Duodenal mucosa (tissue), 2 donors: Measurements from ENCODE around the gene GATB.

Source experiments
- H3K27ac ChIP-seq: one replicate; pipeline ENCODE4 v1.7.0; 2013; ENCODE audit warnings: low read depth, low read length
- H3K27me3 ChIP-seq, 2 donors: one replicate each; pipeline ENCODE4 v1.7.0; 2013; ENCODE audit warnings: low read length in 2 of 2, control low read depth in 1 of 2; ENCODE audit not compliant: insufficient read depth in 2 of 2, control insufficient read depth in 1 of 2
- H3K36me3 ChIP-seq, 2 donors: one replicate each; pipeline ENCODE4 v1.7.0; 2013; ENCODE audit warnings: low read length in 2 of 2, control low read depth in 1 of 2; ENCODE audit not compliant: insufficient read depth in 2 of 2, control insufficient read depth in 1 of 2
- H3K4me1 ChIP-seq, 2 donors: one replicate each; pipeline ENCODE4 v1.7.0; 2013; ENCODE audit warnings: low read length in 2 of 2, control low read depth in 1 of 2; ENCODE audit not compliant: insufficient read depth in 2 of 2, control insufficient read depth in 1 of 2
- H3K4me3 ChIP-seq, 2 donors: one replicate each; pipeline ENCODE4 v1.7.0; 2013; ENCODE audit warnings: low read length in 2 of 2, low read depth in 1 of 2
- H3K9ac ChIP-seq, 2 donors: one replicate each; pipeline ENCODE4 v1.7.0; 2013; ENCODE audit warnings: low read length in 2 of 2, low read depth in 1 of 2
- H3K9me3 ChIP-seq, 2 donors: one replicate each; pipeline ENCODE4 v1.7.0; 2013; ENCODE audit warnings: low read length in 2 of 2, control low read depth in 1 of 2; ENCODE audit not compliant: control insufficient read depth in 1 of 2

GATB gene

GRCh38 chr4:151690876-151691275, 69.9 kb downstream of the GATB start:
- no peak overlapping the region for H3K27ac ChIP-seq
- peaks cover 0 to 11% of the 10 kb centered on the region in 2 donors for H3K36me3 ChIP-seq
- H3K9me3 ChIP-seq, result no peaks in the 10 kb centered on the region
- H3K4me1 ChIP-seq, result peaks cover 0 to 6% of the 10 kb centered on the region in 2 donors
- no peak overlapping the region for H3K9ac ChIP-seq
- no peak overlapping the region for H3K4me3 ChIP-seq
- no peaks in the 10 kb centered on the region for H3K27me3 ChIP-seq

- no peak overlapping the region for H3K9ac ChIP-seq
- peaks cover 0 to 11% of the 10 kb centered on the region in 2 donors for H3K36me3 ChIP-seq
- no peak overlapping the region for H3K27ac ChIP-seq
- no peaks in the 10 kb centered on the region for H3K9me3 ChIP-seq
- H3K4me3 ChIP-seq, result no peak overlapping the region
- no peaks in the 10 kb centered on the region for H3K27me3 ChIP-seq
- H3K4me1 ChIP-seq, result peaks cover 0 to 6% of the 10 kb centered on the region in 2 donors
These were observed 70.5 kb downstream of the GATB start for GRCh38 chr4:151690164-151690870.

- no peak overlapping the region for H3K27ac ChIP-seq
- H3K4me3 ChIP-seq, result no peak overlapping the region
- no peaks in the 10 kb centered on the region for H3K9me3 ChIP-seq
- H3K9ac ChIP-seq, result no peak overlapping the region
- H3K4me1 ChIP-seq, result peaks cover 0 to 6% of the 10 kb centered on the region in 2 donors
- H3K27me3 ChIP-seq, result no peaks in the 10 kb centered on the region
- peaks cover 0 to 11% of the 10 kb centered on the region in 2 donors for H3K36me3 ChIP-seq
These were observed 71.4 kb downstream of the GATB start for GRCh38 chr4:151689211-151689991.

- no peak overlapping the region for H3K27ac ChIP-seq
These were observed 72.1 kb downstream of the GATB start for GRCh38 chr4:151688785-151689043.

GRCh38 chr4:151688003-151688784, 72.6 kb downstream of the GATB start:
- no peaks in the 10 kb centered on the region for H3K27me3 ChIP-seq
- no peak overlapping the region for H3K4me3 ChIP-seq
- peaks cover 0 to 12% of the 10 kb centered on the region in 2 donors for H3K36me3 ChIP-seq
- no peak overlapping the region for H3K9ac ChIP-seq
- H3K4me1 ChIP-seq, result peaks cover 0 to 6% of the 10 kb centered on the region in 2 donors
- no peak overlapping the region for H3K27ac ChIP-seq
- no peaks in the 10 kb centered on the region for H3K9me3 ChIP-seq

More at GRCh38 chr4:151688785-151689043, 72.1 kb downstream of the GATB start:
- Histone ChIP-seq H3K9me3 (no peaks in the 10 kb centered on the region), H3K4me1 (peaks cover 0 to 6% of the 10 kb centered on the region in 2 donors), H3K36me3 (peaks cover 0 to 11% of the 10 kb centered on the region in 2 donors), H3K9ac (no peak overlapping the region), H3K4me3 (no peak overlapping the region), H3K27me3 (no peaks in the 10 kb centered on the region)

DNA sequence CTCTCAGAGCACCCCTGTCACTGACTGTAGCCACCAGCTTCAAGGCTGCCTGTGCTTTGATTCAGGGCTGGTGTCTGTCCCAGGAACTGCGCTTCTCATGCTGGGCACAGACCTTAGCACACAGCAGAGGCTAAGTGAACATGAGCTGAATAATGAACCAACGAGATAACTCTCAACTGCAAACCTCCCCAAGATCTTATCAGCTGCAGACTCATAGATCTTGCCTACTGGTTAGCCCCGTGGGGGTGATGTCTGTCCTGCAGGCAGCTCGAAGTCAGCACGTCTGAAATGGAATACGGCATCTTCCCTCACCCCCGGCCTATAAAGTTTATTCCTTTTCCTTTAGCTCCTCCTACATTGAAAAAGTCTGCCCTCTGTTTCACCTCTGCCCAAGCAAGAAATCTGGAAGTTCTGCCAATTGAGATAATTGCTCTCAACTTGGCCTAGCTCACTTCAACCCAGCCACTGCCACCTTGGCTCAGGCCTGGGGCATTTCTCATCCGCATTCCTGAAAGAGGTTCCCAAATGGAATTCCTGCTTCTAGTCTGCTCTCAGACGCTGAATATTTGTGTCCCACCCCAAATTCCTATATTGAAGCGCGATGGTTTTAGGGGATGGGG, 73.7 kb downstream of the GATB start:
- peaks cover 0 to 6% of the 10 kb centered on the region in 2 donors for H3K4me1 ChIP-seq
- no peak overlapping the region for H3K27ac ChIP-seq
- H3K4me3 ChIP-seq, result no peak overlapping the region
- H3K9me3 ChIP-seq, result no peaks in the 10 kb centered on the region
- H3K27me3 ChIP-seq, result no peaks in the 10 kb centered on the region
- peaks cover 0 to 17% of the 10 kb centered on the region in 2 donors for H3K36me3 ChIP-seq
- no peak overlapping the region for H3K9ac ChIP-seq

- H3K36me3 ChIP-seq, result peaks cover 0 to 17% of the 10 kb centered on the region in 2 donors
These were observed 75.5 kb downstream of the GATB start for GRCh38 chr4:151685303-151685702.

GRCh38 chr4:151681085-151681484, 79.7 kb downstream of the GATB start:
- no peak overlapping the region for H3K27ac ChIP-seq
- no peaks in the 10 kb centered on the region for H3K27me3 ChIP-seq
- no peak overlapping the region for H3K9ac ChIP-seq
- H3K9me3 ChIP-seq, result no peaks in the 10 kb centered on the region
- peaks cover 5 to 7% of the 10 kb centered on the region in 2 donors for H3K36me3 ChIP-seq
- H3K4me3 ChIP-seq, result no peak overlapping the region
- H3K4me1 ChIP-seq, result no peaks in the 10 kb centered on the region

More at GRCh38 chr4:151685303-151685702, 75.5 kb downstream of the GATB start:
- peaks cover 0 to 2% of the 10 kb centered on the region in 2 donors for H3K4me1 ChIP-seq
- no peak overlapping the region for H3K4me3 ChIP-seq
- no peak overlapping the region for H3K9ac ChIP-seq
- no peaks in the 10 kb centered on the region for H3K9me3 ChIP-seq
- no peak overlapping the region for H3K27ac ChIP-seq
- H3K27me3 ChIP-seq, result no peaks in the 10 kb centered on the region

GRCh38 chr4:151679231-151679630, 81.6 kb downstream of the GATB start:
- peaks cover 5 to 7% of the 10 kb centered on the region in 2 donors for H3K36me3 ChIP-seq
- no peaks in the 10 kb centered on the region for H3K27me3 ChIP-seq
- H3K9ac ChIP-seq, result no peak overlapping the region
- peaks cover 0 to 7% of the 10 kb centered on the region in 2 donors for H3K4me1 ChIP-seq
- H3K9me3 ChIP-seq, result no peaks in the 10 kb centered on the region
- H3K4me3 ChIP-seq, result no peak overlapping the region
- H3K27ac ChIP-seq, result no peak overlapping the region
